H1 (cell line): Measurements from ENCODE around the gene OR56A4. TPM values are rescaled to one million over a fixed set of nuclear protein-coding genes. Genes with fewer than 3 reads are reported as not detected.

Experiments used
- BCL11A ChIP-seq, 2 experiments: IDR thresholded peaks; one replicate each; pipeline ENCODE4 v1.6.1; 2011; ENCODE audit warnings: low read depth in 2 of 2, low read length in 2 of 2, mild to moderate bottlenecking in 2 of 2
- CHD7 ChIP-seq: fragments of 300-600 bp; sonication (generic); IDR thresholded peaks from 2 replicates; pipeline ENCODE4 v1.7.1; 2012; ENCODE audit warnings: low read length, moderate library complexity, mild to moderate bottlenecking, inconsistent platforms; ENCODE audit not compliant: insufficient replicate concordance
- EGR1 ChIP-seq: IDR thresholded peaks from 2 replicates; pipeline ENCODE4 v1.6.1; 2011; ENCODE audit warnings: low read depth, low read length, borderline replicate concordance
- EZH2 ChIP-seq: fragments of 200-600 bp; sonication (generic); IDR thresholded peaks from 2 replicates; pipeline ENCODE4 v1.7.1; 2012; ENCODE audit warnings: low read depth, mild to moderate bottlenecking, moderate library complexity, low read length, inconsistent platforms; ENCODE audit not compliant: severe bottlenecking
- HDAC6 ChIP-seq: IDR thresholded peaks from one replicate; pipeline ENCODE4 v1.7.1; 2012; ENCODE audit warnings: low read depth, mild to moderate bottlenecking, inconsistent platforms, low read length, moderate library complexity
- KDM4A ChIP-seq: IDR thresholded peaks from one replicate; pipeline ENCODE4 v1.7.1; 2012; ENCODE audit warnings: low read depth, mild to moderate bottlenecking, moderate library complexity, low read length, inconsistent platforms; ENCODE audit not compliant: severe bottlenecking
- SIX5 ChIP-seq: IDR thresholded peaks from 2 replicates; pipeline ENCODE4 v1.6.1; 2011; ENCODE audit warnings: mild to moderate bottlenecking, low read depth, low read length
- SP2 ChIP-seq: IDR thresholded peaks from 2 replicates; pipeline ENCODE4 v1.6.1; 2012; ENCODE audit warnings: mild to moderate bottlenecking, low read length, inconsistent platforms
- SRF ChIP-seq: IDR thresholded peaks from 2 replicates; pipeline ENCODE4 v1.6.1; 2011; ENCODE audit warnings: mild to moderate bottlenecking, low read depth, low read length, moderate library complexity
- polyA plus RNA-seq, 7 experiments: library from polyadenylated mRNA; depleted of rRNA in 3 of 7; stranded (reverse) in 5 of 7; unstranded in 2 of 7; fragments of >200 nt in 5 of 7; fragments of 200-250 nt in 2 of 7; gene quantifications; 1 replicate in 5 of 7; 2 replicates in 1 of 7; 4 replicates in 1 of 7; pipeline versions ENCODE4 v1.2.1 to v1.2.3, GENCODE V29; 2011 to 2013; ENCODE audit warnings: missing spikeins in 2 of 7, mixed read lengths in 2 of 7
- total RNA-seq: library from RNA; stranded (reverse); fragmentation: NEBNext Ultra II Directional; extraction: Animal tissue kit (Norgen Biotek cat#: 25700); gene quantifications from 2 replicates; pipeline ENCODE4 v1.2.1, GENCODE V29; 2021

The OR56A4 gene
- total and polyA plus RNA-seq, 2 of the 8 experiments (the other 6 are each of a cell fraction or from before 2014, with no cell fraction given) = 0.15 TPM; not detected in 1

- TF ChIP-seq SRF = no peak
- TF ChIP-seq KDM4A = no peak
- no peak for TF ChIP-seq EZH2
- TF ChIP-seq EGR1 = no peak
- TF ChIP-seq HDAC6 = no peak
- no peak for TF ChIP-seq BCL11A (IDR thresholded peaks at IDR 0.05; ENCODE audit: low read depth in 2 of 2, low read length in 2 of 2)
- no peak for TF ChIP-seq SP2
- TF ChIP-seq SIX5 = no peak
- TF ChIP-seq CHD7 = no peak
Measured at GRCh38 chr11:5968394-5968793, 38.4 kb downstream of the OR56A4 start, which contains the start of gene OR56A5 (continued).
